Adrenal gland (tissue), 5 donors: ENCODE results near the gene CNN3.

Experiments
- CTCF ChIP-seq, 6 experiments: fragments of 450-650 bp in 4 of 6; fragments of 200-600 bp in 2 of 6; sonication (generic) in 1 of 6; IDR thresholded peaks; 1 replicate in 5 of 6; 2 replicates in 1 of 6; pipeline versions ENCODE4 v1.5.1 to v1.8.0; 2016 to 2021; ENCODE audit warnings: antibody characterized with exemption in 6 of 6, mild to moderate bottlenecking in 2 of 6, moderate library complexity in 1 of 6
- POLR2A ChIP-seq, 2 donors: fragments of 450-650 bp; IDR thresholded peaks; one replicate each; pipeline ENCODE4 v1.6.1; 2017; ENCODE audit warnings: antibody characterized with exemption in 2 of 2, mild to moderate bottlenecking in 2 of 2, moderate library complexity in 1 of 2
- donor health status: DM: no; HTN: no; CAD: no.

GRCh38 chr1:94929351-94930217 is 2.7 kb upstream of the CNN3 start:
- no peak for TF ChIP-seq CTCF (IDR thresholded peaks at IDR 0.05)
- TF ChIP-seq POLR2A (IDR thresholded peaks at IDR 0.05), result no peak
